Keratinocyte (primary cell): ENCODE results near the gene ADAMTS1. TPM values are rescaled to one million over a fixed set of nuclear protein-coding genes. Genes with fewer than 3 reads are reported as not detected.

Experiments
- DNase-seq: peaks from one replicate; pipeline ENCODE4 v3.0.0-alpha.2; 2011; ENCODE audit warnings: low read depth, missing footprints, low spot score
- FAIRE-seq: peaks from 2 replicates; lab custom pipeline; 2011; peaks lifted over from hg19 to GRCh38; lab: Jason Lieb, UNC
- H2AFZ ChIP-seq: 2 replicates; pipeline ENCODE4 v1.6.0; 2012; ENCODE audit warnings: low read length, control low read depth, inconsistent platforms; ENCODE audit not compliant: control insufficient read depth
- H3K27ac ChIP-seq: 2 replicates; pipeline ENCODE4 v1.5.1; 2011; ENCODE audit warnings: low read length; ENCODE audit not compliant: control insufficient read depth, insufficient read depth
- H3K27me3 ChIP-seq: 3 replicates; pipeline ENCODE4 v1.6.0; 2011; ENCODE audit warnings: low read length; ENCODE audit not compliant: control insufficient read depth, insufficient read depth; ENCODE audit errors: extremely low read depth
- H3K36me3 ChIP-seq, 2 experiments: 2 replicates in 1 of 2; 3 replicates in 1 of 2; pipeline ENCODE4 v1.5.1; 2011; ENCODE audit warnings: low read length in 2 of 2, mild to moderate bottlenecking in 1 of 2; ENCODE audit not compliant: control insufficient read depth in 2 of 2, insufficient read depth in 2 of 2; ENCODE audit errors: extremely low read depth in 1 of 2
- H3K4me1 ChIP-seq: 3 replicates; pipeline ENCODE4 v1.5.1; 2011; ENCODE audit warnings: low read length; ENCODE audit not compliant: control insufficient read depth, insufficient read depth; ENCODE audit errors: extremely low read depth
- H3K4me2 ChIP-seq: 3 replicates; pipeline ENCODE4 v1.6.0; 2011; ENCODE audit warnings: low read depth, low read length; ENCODE audit not compliant: control insufficient read depth, insufficient read depth; ENCODE audit errors: extremely low read depth
- H3K4me3 ChIP-seq, 3 experiments: fragments of 200-600 bp in 1 of 3; sonication (generic) in 1 of 3; 2 replicates in 2 of 3; 3 replicates in 1 of 3; pipeline ENCODE4 v1.5.1; 2011 to 2016; ENCODE audit warnings: low read length in 3 of 3, mild to moderate bottlenecking in 3 of 3, control low read depth in 2 of 3, inconsistent platforms in 1 of 3, low read depth in 1 of 3, mixed read lengths in 1 of 3, mixed run types in 1 of 3, moderate library complexity in 1 of 3; ENCODE audit not compliant: control insufficient read depth in 2 of 3, insufficient read depth in 2 of 3; ENCODE audit errors: extremely low read depth in 1 of 3
- H3K79me2 ChIP-seq: 2 replicates; pipeline ENCODE4 v1.6.0; 2012; ENCODE audit warnings: low read length; ENCODE audit not compliant: control insufficient read depth, insufficient read depth
- H3K9ac ChIP-seq: 3 replicates; pipeline ENCODE4 v1.6.0; 2011; ENCODE audit warnings: low read length; ENCODE audit not compliant: control insufficient read depth, insufficient read depth; ENCODE audit errors: extremely low read depth
- H3K9me1 ChIP-seq: 3 replicates; pipeline ENCODE4 v1.6.0; 2011; ENCODE audit warnings: low read length; ENCODE audit not compliant: control insufficient read depth, insufficient read depth; ENCODE audit errors: extremely low read depth
- H3K9me3 ChIP-seq: 2 replicates; pipeline ENCODE4 v1.5.1; 2012; ENCODE audit warnings: low read depth, low read length; ENCODE audit not compliant: control insufficient read depth
- H4K20me1 ChIP-seq: 3 replicates; pipeline ENCODE4 v1.6.0; 2011; ENCODE audit warnings: low read length; ENCODE audit not compliant: control insufficient read depth, insufficient read depth; ENCODE audit errors: extremely low read depth
- CTCF ChIP-seq, 3 experiments: IDR thresholded peaks in 1 of 3; conservative IDR thresholded peaks in 1 of 3; optimal IDR thresholded peaks in 1 of 3; 2 replicates in 2 of 3; 3 replicates in 1 of 3; pipeline versions ENCODE3 to v1.5.1; 2011; ENCODE audit warnings: low read length in 3 of 3, mild to moderate bottlenecking in 3 of 3, moderate library complexity in 2 of 3, control low read depth in 1 of 3, inconsistent platforms in 1 of 3; ENCODE audit not compliant: insufficient read depth in 2 of 3; ENCODE audit errors: extremely low read depth in 1 of 3
- EZH2 ChIP-seq: IDR thresholded peaks from one replicate; pipeline ENCODE4 v1.6.1; 2012; ENCODE audit warnings: inconsistent platforms, mild to moderate bottlenecking, low read length, moderate library complexity
- dilution Hi-C: fragments of 300-500 bp; cut with MboI; formaldehyde crosslinking; loops from one replicate; pipeline ENCODE4 v1.7.0; 2020; ENCODE audit warnings: low sequenced_read_pairs; ENCODE audit not compliant: extremely low pct_ligation_motif_present
- polyA plus RNA-seq, 5 experiments: library from polyadenylated mRNA; depleted of rRNA in 3 of 5; stranded (reverse) in 3 of 5; stranded (forward) in 1 of 5; unstranded in 1 of 5; fragments of >200 nt; gene quantifications; 1 replicate in 1 of 5; 2 replicates in 3 of 5; 3 replicates in 1 of 5; pipeline versions ENCODE4 v1.2.1 to v1.2.3, GENCODE V29; 2011 to 2012; ENCODE audit warnings: missing spikeins in 2 of 5, low read depth in 1 of 5, low replicate concordance in 1 of 5

ADAMTS1 gene
- polyA plus RNA-seq, 1 donor (not counting 4 experiments of a cell fraction or from before 2014, with no cell fraction given) = 344 TPM

DNA sequence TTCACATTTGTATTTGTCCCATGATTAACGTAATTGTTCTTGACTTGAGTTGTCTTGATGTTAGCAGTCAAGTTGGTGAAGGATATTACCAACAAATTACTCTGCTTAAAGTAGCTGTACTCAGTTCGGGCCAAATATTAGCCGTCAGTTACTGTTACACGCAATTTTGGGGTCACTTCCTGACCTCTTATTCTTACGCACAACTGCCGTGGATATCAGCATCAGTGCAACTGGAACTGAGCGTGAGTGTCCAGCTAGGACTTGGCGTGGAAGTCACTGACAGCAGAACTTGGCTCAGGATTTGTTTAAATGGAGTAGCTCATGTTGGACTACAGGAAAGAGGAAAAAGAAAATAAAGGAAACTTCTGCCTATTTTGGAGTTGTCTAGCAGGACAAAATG lies 56.4 kb downstream of the ADAMTS1 start:
- Histone ChIP-seq H3K4me1 (no peaks in the 10 kb centered on the region), H3K27me3 (no peaks in the 10 kb centered on the region), H3K79me2 (no peaks in the 10 kb centered on the region), H3K9ac (no peak overlapping the region), H3K4me3 (no peak overlapping the region), H3K9me1 (no peaks in the 10 kb centered on the region), H4K20me1 (no peaks in the 10 kb centered on the region), H3K27ac (no peak overlapping the region), H3K4me2 (no peak overlapping the region), H3K36me3 (no peaks in the 10 kb centered on the region), H2AFZ (no peak overlapping the region), H3K9me3 (no peaks in the 10 kb centered on the region)
- TF ChIP-seq CTCF (optimal IDR thresholded peaks at IDR 0.05 in 1 of 3, IDR thresholded peaks at IDR 0.05 in 1 of 3, conservative IDR thresholded peaks at IDR 0.05 in 1 of 3; ENCODE audit: extremely low read depth in 1 of 3, insufficient read depth in 2 of 3, low read length in 3 of 3) = no peak
- TF ChIP-seq EZH2 = no peak
- FAIRE-seq (no peak), DNase-seq (no peak)
- dilution Hi-C loops = no loop called here

Other genes with a start within 250 kb of the ADAMTS1 start
- 0.01 to 0.03 TPM in 2 of 3 replicates, not detected in the other for gene ADAMTS5, start 121.7 kb upstream of the ADAMTS1 start, polyA plus RNA-seq